Right atrium auricular region (tissue), 2 donors: ENCODE results near the gene MMAB. TPM values are rescaled to one million over a fixed set of nuclear protein-coding genes. Genes with fewer than 3 reads are reported as not detected.

Experiments used
- DNase-seq: peaks from one replicate; pipeline ENCODE4 v3.0.0-alpha.2; 2019; ENCODE audit warnings: low spot score
- H3K27ac ChIP-seq, 2 donors: fragments of 200-600 bp; sonication (generic); 1 replicate in 1 of 2; 2 replicates in 1 of 2; pipeline ENCODE4 v1.5.1; 2016 to 2019
- H3K27me3 ChIP-seq, 2 donors: fragments of 200-600 bp; sonication (generic); one replicate each; pipeline versions ENCODE4 v1.5.1 to v1.6.0; 2017 to 2019
- H3K36me3 ChIP-seq: fragments of 200-600 bp; sonication (generic); one replicate; pipeline ENCODE4 v1.5.1; 2016
- H3K4me1 ChIP-seq, 2 donors: fragments of 200-600 bp; sonication (generic); one replicate each; pipeline versions ENCODE4 v1.5.1 to v1.6.0; 2017 to 2019
- H3K4me3 ChIP-seq, 2 donors: fragments of 200-600 bp; sonication (generic); 1 replicate in 1 of 2; 2 replicates in 1 of 2; pipeline ENCODE4 v1.5.1; 2017 to 2019; ENCODE audit warnings: mild to moderate bottlenecking in 1 of 2, moderate library complexity in 1 of 2
- H3K9me3 ChIP-seq, 2 donors: fragments of 200-600 bp; sonication (generic); one replicate each; pipeline ENCODE4 v1.5.1; 2019
- total RNA-seq, 2 donors: library from RNA; depleted of rRNA; stranded (reverse); fragments of >200 nt; gene quantifications; one replicate each; pipeline ENCODE4 v1.1.0, GENCODE V29; 2016
- TF ChIP-seq, protein P1 (sequence below), 2 donors: fragments of 200-600 bp; sonication (generic); IDR thresholded peaks; one replicate each; pipeline ENCODE4 v1.5.1; 2019; ENCODE audit warnings: antibody characterized with exemption in 2 of 2

MMAB gene
- 10 to 100 TPM; 30.3 to 53.1 TPM for total RNA-seq

DNA sequence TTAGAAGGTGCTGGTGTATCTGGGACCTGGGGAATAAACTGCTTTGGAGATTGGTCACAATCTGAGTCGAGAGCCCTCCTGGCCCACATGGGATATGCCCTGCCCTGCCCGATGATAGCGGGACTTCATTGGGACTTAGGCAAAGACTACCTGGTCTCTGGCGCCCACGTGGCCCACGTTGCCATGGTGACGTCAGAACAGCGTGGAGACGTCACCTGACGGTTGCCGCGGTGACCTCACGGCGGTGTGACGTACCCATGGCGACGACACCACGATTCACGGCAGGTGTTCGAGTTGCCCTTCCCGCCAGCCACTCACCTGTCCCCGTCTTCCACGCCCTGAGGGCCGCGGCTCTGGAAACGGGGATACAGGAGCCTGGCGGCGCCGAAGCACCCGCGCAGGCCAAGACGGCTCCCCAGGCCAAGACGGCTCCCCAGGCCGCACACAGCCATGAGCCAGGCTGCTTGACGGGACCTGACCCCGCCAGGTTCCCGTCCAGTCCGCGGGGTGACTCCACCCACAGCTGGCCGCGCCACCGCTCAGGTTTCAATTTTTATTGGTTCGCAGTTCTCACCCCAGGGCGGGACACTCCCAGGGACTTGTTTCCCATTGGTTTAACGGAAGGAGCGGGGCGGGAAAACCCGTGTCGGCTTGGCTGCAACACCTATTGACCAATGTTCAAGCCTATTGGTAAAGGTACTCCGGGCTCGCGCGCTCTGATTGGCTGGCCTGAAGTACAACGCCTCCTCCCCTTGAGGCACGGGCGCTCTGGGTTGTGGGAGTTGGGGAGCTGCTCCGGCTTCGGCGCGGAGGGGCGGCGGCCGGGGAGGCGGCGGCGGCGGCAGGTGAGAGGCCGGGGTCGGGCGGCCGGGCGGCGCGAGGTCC lies at the start of gene MMAB, which contains the start of gene MVK:
TSS of gene MMAB (minus strand) at position 476 of the 885 bp plus-strand sequence. CDS start at position 452, 24 bp downstream.
TSS of gene MVK (plus strand) at position 766 of the 885 bp plus-strand sequence. CDS start 1,029 bp downstream, outside the sequence.
- peak; percentile 100 for DNase-seq
- TF ChIP-seq, protein P1, sequence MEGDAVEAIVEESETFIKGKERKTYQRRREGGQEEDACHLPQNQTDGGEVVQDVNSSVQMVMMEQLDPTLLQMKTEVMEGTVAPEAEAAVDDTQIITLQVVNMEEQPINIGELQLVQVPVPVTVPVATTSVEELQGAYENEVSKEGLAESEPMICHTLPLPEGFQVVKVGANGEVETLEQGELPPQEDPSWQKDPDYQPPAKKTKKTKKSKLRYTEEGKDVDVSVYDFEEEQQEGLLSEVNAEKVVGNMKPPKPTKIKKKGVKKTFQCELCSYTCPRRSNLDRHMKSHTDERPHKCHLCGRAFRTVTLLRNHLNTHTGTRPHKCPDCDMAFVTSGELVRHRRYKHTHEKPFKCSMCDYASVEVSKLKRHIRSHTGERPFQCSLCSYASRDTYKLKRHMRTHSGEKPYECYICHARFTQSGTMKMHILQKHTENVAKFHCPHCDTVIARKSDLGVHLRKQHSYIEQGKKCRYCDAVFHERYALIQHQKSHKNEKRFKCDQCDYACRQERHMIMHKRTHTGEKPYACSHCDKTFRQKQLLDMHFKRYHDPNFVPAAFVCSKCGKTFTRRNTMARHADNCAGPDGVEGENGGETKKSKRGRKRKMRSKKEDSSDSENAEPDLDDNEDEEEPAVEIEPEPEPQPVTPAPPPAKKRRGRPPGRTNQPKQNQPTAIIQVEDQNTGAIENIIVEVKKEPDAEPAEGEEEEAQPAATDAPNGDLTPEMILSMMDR (IDR thresholded peaks at IDR 0.05), result no peak
- no peaks in the 10 kb centered on the region for H3K9me3 ChIP-seq
- H3K27ac ChIP-seq, result peak within 1 kb of the TSS; percentile 87 to 88
- H3K4me1 ChIP-seq, result peaks cover 0 to 21% of the 10 kb centered on the region in 2 donors
- H3K4me3 ChIP-seq, result peak within 1 kb of the TSS; percentile 75 to 77
- H3K27me3 ChIP-seq, result no peaks in the 10 kb centered on the region
- H3K36me3 ChIP-seq, result peaks cover 28% of the 10 kb centered on the region

GRCh38 chr12:109621901-109622364 lies 48.6 kb upstream of the MMAB start:
- H3K27ac ChIP-seq, result no peak overlapping the region
- H3K4me3 ChIP-seq, result no peak overlapping the region
- H3K4me1 ChIP-seq, result no peaks in the 10 kb centered on the region
- no peak for DNase-seq
- no peaks in the 10 kb centered on the region for H3K9me3 ChIP-seq
- TF ChIP-seq, protein P1 (IDR thresholded peaks at IDR 0.05), result no peak
- no peaks in the 10 kb centered on the region for H3K36me3 ChIP-seq
- H3K27me3 ChIP-seq, result no peaks in the 10 kb centered on the region

DNA sequence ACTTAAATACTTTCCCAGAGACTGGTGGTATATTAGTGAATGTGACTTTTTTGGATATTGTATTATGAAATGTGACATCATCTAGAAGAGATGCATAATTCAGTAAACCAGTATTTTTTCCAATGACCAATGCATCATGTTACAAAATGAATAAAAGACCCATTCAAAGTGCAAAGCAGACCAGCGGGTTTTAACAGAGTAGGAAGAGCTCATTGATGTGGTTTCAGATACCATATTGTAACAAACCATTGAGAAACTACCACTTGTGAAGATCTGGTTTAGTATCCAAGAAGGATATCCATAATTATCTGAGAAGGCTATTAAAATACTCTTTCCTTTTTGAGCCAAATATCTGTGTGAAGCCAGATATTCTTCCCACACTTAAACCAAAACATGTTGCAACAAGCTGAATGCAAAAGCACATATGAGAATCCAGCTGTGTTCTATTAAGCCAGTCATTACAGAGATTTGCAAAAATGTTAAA lies 47.9 kb upstream of the MMAB start:
- Histone ChIP-seq H3K36me3 (no peaks in the 10 kb centered on the region), H3K9me3 (no peaks in the 10 kb centered on the region), H3K4me1 (no peaks in the 10 kb centered on the region), H3K27me3 (no peaks in the 10 kb centered on the region), H3K4me3 (no peak overlapping the region), H3K27ac (no peak overlapping the region)
- TF ChIP-seq, protein P1 (IDR thresholded peaks at IDR 0.05), result no peak
- no peak for DNase-seq

- no peak for DNase-seq
- TF ChIP-seq, protein P1 (IDR thresholded peaks at IDR 0.05), result no peak
- Histone ChIP-seq H3K27me3 (no peaks in the 10 kb centered on the region), H3K4me3 (no peak overlapping the region), H3K27ac (no peak overlapping the region), H3K9me3 (no peaks in the 10 kb centered on the region), H3K36me3 (no peaks in the 10 kb centered on the region), H3K4me1 (no peaks in the 10 kb centered on the region)
Observed at GRCh38 chr12:109619002-109619604, 45.8 kb upstream of the MMAB start.

- Histone ChIP-seq H3K36me3 (no peaks in the 10 kb centered on the region), H3K4me1 (no peaks in the 10 kb centered on the region), H3K9me3 (no peaks in the 10 kb centered on the region), H3K27me3 (no peaks in the 10 kb centered on the region), H3K4me3 (no peak overlapping the region), H3K27ac (no peak overlapping the region)
- DNase-seq, result no peak
- TF ChIP-seq, protein P1 (IDR thresholded peaks at IDR 0.05), result no peak
Observed at GRCh38 chr12:109618082-109618481, 44.8 kb upstream of the MMAB start.
